Measurements from ENCODE around the gene GNB1L. TPM values are rescaled to one million over a fixed set of nuclear protein-coding genes. Genes with fewer than 3 reads are reported as not detected.

The GNB1L gene
- total and polyA plus RNA-seq, 9 of the 15 experiments (the other 6 are each of a cell fraction or from before 2014, with no cell fraction given): 0.56 to 50.5 (median 10.2) TPM

DNA sequence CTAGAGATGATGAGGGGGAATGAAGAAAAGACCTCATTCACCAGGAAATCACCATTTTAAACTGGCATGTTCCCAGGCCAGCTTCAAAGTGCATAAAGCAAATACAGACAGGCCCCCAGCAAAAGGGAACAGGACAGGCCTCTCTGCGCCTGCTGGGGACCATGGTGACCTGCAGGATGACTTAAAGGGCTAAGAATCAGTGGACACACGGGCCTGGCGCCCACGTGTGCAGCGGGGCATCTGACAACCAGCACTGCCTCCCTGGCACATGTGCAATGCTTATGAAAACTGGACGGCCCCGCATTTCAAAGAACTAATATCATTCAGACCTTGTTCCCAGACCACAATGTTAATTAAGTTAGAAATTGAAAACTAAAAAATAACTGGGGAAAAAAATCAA lies 58.5 kb downstream of the GNB1L start (continued):
- TF ChIP-seq PBX2 (CRISPR knock-in tag; IDR thresholded peaks at IDR 0.05; ENCODE audit: low read depth) (0 out of 2 replicates have a peak, but pooled peaks have one; percentile 19), PBX2 (tag; conservative IDR thresholded peaks at IDR 0.05; ENCODE audit: low read depth) (no peak), ZBTB1 (CRISPR knock-in tag; IDR thresholded peaks at IDR 0.05; ENCODE audit: borderline replicate concordance, low read depth) (no peak), FOXA3 (CRISPR knock-in tag; conservative IDR thresholded peaks at IDR 0.05 in 1 of 2, IDR thresholded peaks at IDR 0.05 in 1 of 2) (0 out of 4 replicates have a peak, but pooled peaks of 1 of the 2 experiments have one; percentile 64), ZNF764 (CRISPR knock-in tag; IDR thresholded peaks at IDR 0.05; ENCODE audit: low read depth) (0 out of 2 replicates have a peak, but pooled peaks have one; percentile 32)

GRCh38 chr22:19795617-19796008 lies 59.1 kb downstream of the GNB1L start:
- Histone ChIP-seq H3K9me3 (replicated peaks; ENCODE audit: control insufficient read depth, insufficient read depth, low read depth, low read length) (peaks cover 2% of the 10 kb centered on the region; the same call in 1 of the 2 replicates), H3K27ac (ENCODE audit: extremely low read depth, low read depth, low read length) (no peak overlapping the region), H4K20me1 (replicated peaks; ENCODE audit: control insufficient read depth, insufficient read depth, low read length) (0 out of 2 replicates have a peak, but pooled peaks cover 4% of the 10 kb centered on the region), H3K4me1 (replicated peaks in 1 of 2; ENCODE audit: control insufficient read depth in 2 of 2, insufficient read depth in 2 of 2, low read length in 2 of 2) (peaks cover 0 to 30% of the 10 kb centered on the region in 2 experiments; a peak in 1 of 5 replicates), H3K4me3 (no peak overlapping the region), H3K9me1 (ENCODE audit: control insufficient read depth, insufficient read depth, low read length) (no peaks in the 10 kb centered on the region), H3K4me2 (ENCODE audit: insufficient read depth, low read length) (no peak overlapping the region), H3K36me3 (ENCODE audit: control insufficient read depth, insufficient read depth, low read length) (no peaks in the 10 kb centered on the region), H3K27me3 (ENCODE audit: control insufficient read depth in 2 of 2, insufficient read depth in 2 of 2, low read length in 2 of 2) (no peaks in the 10 kb centered on the region), H3K79me2 (ENCODE audit: control insufficient read depth, insufficient read depth, low read length) (no peaks in the 10 kb centered on the region), H2AFZ (ENCODE audit: low read depth, low read length) (no peak overlapping the region), H3K9ac (ENCODE audit: insufficient read depth in 1 of 2, low read depth in 2 of 2, low read length in 2 of 2) (peak overlapping the region in 1 of 2 experiments; percentile 8; a peak in 1 of 4 replicates)
- DNase-seq (ENCODE audit: extremely low read depth in 1 of 4, low spot score in 3 of 4) (no peak), FAIRE-seq (no peak), ATAC-seq (no peak)
- in situ Hi-C loops (cut with MboI): no loop called here
- BruUV-seq (replicated peaks): no TSS peak
- POLR2A ChIA-PET: interaction anchor here (1.1 to 1.7 kb wide), 2 partner anchors 14 to 71 kb away, joined by 4 to 8 read pairs; no protein-coding TSS in a partner anchor
- CTCF ChIA-PET (ENCODE audit: low intra/inter-chr PET ratio): no interaction called here
- WGBS (ENCODE audit: insufficient coverage, low coverage, missing lambda C conversion rate): 64% methylated on average over 6 of the region's 6 CpGs
- intact Hi-C loops (cut with micrococcal nuclease): no loop called here
- TF ChIP-seq, protein P1, sequence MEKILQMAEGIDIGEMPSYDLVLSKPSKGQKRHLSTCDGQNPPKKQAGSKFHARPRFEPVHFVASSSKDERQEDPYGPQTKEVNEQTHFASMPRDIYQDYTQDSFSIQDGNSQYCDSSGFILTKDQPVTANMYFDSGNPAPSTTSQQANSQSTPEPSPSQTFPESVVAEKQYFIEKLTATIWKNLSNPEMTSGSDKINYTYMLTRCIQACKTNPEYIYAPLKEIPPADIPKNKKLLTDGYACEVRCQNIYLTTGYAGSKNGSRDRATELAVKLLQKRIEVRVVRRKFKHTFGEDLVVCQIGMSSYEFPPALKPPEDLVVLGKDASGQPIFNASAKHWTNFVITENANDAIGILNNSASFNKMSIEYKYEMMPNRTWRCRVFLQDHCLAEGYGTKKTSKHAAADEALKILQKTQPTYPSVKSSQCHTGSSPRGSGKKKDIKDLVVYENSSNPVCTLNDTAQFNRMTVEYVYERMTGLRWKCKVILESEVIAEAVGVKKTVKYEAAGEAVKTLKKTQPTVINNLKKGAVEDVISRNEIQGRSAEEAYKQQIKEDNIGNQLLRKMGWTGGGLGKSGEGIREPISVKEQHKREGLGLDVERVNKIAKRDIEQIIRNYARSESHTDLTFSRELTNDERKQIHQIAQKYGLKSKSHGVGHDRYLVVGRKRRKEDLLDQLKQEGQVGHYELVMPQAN (IDR thresholded peaks at IDR 0.05; ENCODE audit: borderline replicate concordance): no peak
- TF ChIP-seq ZNF696 (CRISPR knock-in tag; conservative IDR thresholded peaks at IDR 0.05) (no peak), STAG1 (CRISPR knock-in tag; IDR thresholded peaks at IDR 0.05; ENCODE audit: borderline replicate concordance) (peak; percentile 15; the same call in 1 of the 2 replicates), SRSF3 (IDR thresholded peaks at IDR 0.05; ENCODE audit: insufficient read depth, low read length) (no peak), ZC3H4 (CRISPR knock-in tag; IDR thresholded peaks at IDR 0.05; ENCODE audit: borderline replicate concordance) (peak; percentile 69; the same call in 1 of the 2 replicates), RAD51 (IDR thresholded peaks at IDR 0.05; ENCODE audit: borderline replicate concordance, low read depth) (no peak), ZNF24 (IDR thresholded peaks at IDR 0.05) (no peak), ELF4 (CRISPR knock-in tag; IDR thresholded peaks at IDR 0.05) (no peak), ZNF589 (CRISPR knock-in tag; IDR thresholded peaks at IDR 0.05; ENCODE audit: low read depth) (no peak)
